HepG2 (cell line): ENCODE data around the gene DIS3L2. TPM values are rescaled to one million over a fixed set of nuclear protein-coding genes. Genes with fewer than 3 reads are reported as not detected.

ENCODE experiments used
- ATAC-seq: fragments of 200-7000 bp; cut with Tn5 transposase; 3 replicates; pipeline ENCODE4 v1.9.1; 2020; ENCODE audit warnings: mild to moderate bottlenecking, moderate library complexity
- BruUV-seq: library from RNA; stranded (reverse); fragments of 400-500 nt; replicated peaks from 2 replicates; lab custom pipeline; 2021; lab: Mats Ljungman, UMichigan
- CTCF ChIA-PET: fragments of 300-600 bp; formaldehyde crosslinking; extraction: SDS; loops from one replicate; lab custom pipeline; 2021; ENCODE audit warnings: low total read pairs, inconsistent platforms, low intra/inter-chr PET ratio; lab: Yijun Ruan, JAX
- POLR2A ChIA-PET: fragments of 350-600 bp; sonication (Branson Sonifier 250); formaldehyde crosslinking; loops from one replicate; lab custom pipeline; 2020; ENCODE audit warnings: antibody characterized with exemption, inconsistent platforms; lab: Yijun Ruan, JAX
- DNase-seq: peaks from one replicate; pipeline ENCODE4 v3.0.0-alpha.2; 2015; ENCODE audit warnings: low spot score
- FAIRE-seq: peaks from 3 replicates; lab custom pipeline; 2011; peaks lifted over from hg19 to GRCh38; lab: Jason Lieb, UNC
- H2AFZ ChIP-seq: one replicate; pipeline ENCODE4 v1.6.1; 2011; ENCODE audit warnings: low read length, inconsistent platforms
- H3K27ac ChIP-seq: fragments of 300-600 bp; 3 replicates; pipeline ENCODE4 v1.8.0; 2011; ENCODE audit warnings: mixed run types, mild to moderate bottlenecking, mixed read lengths, low read length, inconsistent platforms; ENCODE audit not compliant: insufficient read depth; ENCODE audit errors: extremely low read length
- H3K27me3 ChIP-seq, 2 experiments: fragments of 200-600 bp in 1 of 2; 2 replicates in 1 of 2; 3 replicates in 1 of 2; pipeline versions ENCODE4 v1.6.0 to v1.8.0; 2011; ENCODE audit warnings: low read length in 2 of 2, mild to moderate bottlenecking in 2 of 2, moderate library complexity in 2 of 2, inconsistent platforms in 1 of 2; ENCODE audit not compliant: insufficient read depth in 2 of 2, control insufficient read depth in 1 of 2
- H3K36me3 ChIP-seq, 2 experiments: fragments of 200-600 bp in 1 of 2; replicated peaks in 1 of 2; 2 replicates in 1 of 2; 3 replicates in 1 of 2; pipeline versions ENCODE4 v1.5.1 to v1.8.0; 2011; ENCODE audit warnings: low read length in 2 of 2, inconsistent platforms in 1 of 2; ENCODE audit not compliant: insufficient read depth in 2 of 2, control insufficient read depth in 1 of 2
- H3K4me1 ChIP-seq: 2 replicates; pipeline ENCODE4 v1.5.1; 2012; ENCODE audit warnings: low read length, inconsistent platforms; ENCODE audit not compliant: insufficient read depth
- H3K4me2 ChIP-seq: 2 replicates; pipeline ENCODE4 v1.6.0; 2011; ENCODE audit warnings: low read depth, low read length, inconsistent platforms
- H3K4me3 ChIP-seq, 3 experiments: fragments of 200-600 bp in 1 of 3; sonication (generic), shearing (Covaris generic) in 1 of 3; replicated peaks in 1 of 3; 2 replicates each; pipeline ENCODE4 v1.5.1; 2011 to 2016; ENCODE audit warnings: low read length in 3 of 3, inconsistent platforms in 2 of 3, low read depth in 2 of 3, mild to moderate bottlenecking in 2 of 3, control low read depth in 1 of 3, mixed read lengths in 1 of 3; ENCODE audit not compliant: insufficient read depth in 1 of 3
- H3K79me2 ChIP-seq: one replicate; pipeline ENCODE4 v1.6.1; 2011; ENCODE audit warnings: low read length, inconsistent platforms; ENCODE audit not compliant: insufficient read depth
- H3K9ac ChIP-seq: 2 replicates; pipeline ENCODE4 v1.6.0; 2011; ENCODE audit warnings: mild to moderate bottlenecking, low read depth, low read length, inconsistent platforms; ENCODE audit not compliant: insufficient read depth
- H3K9me3 ChIP-seq: 2 replicates; pipeline ENCODE4 v1.5.1; 2012; ENCODE audit warnings: mild to moderate bottlenecking, low read length
- H4K20me1 ChIP-seq: 2 replicates; pipeline ENCODE4 v1.6.0; 2011; ENCODE audit warnings: inconsistent platforms, mild to moderate bottlenecking, low read length, moderate library complexity; ENCODE audit not compliant: insufficient read depth
- CREBL2 ChIP-seq: sonication (generic); formaldehyde crosslinking; IDR thresholded peaks from 2 replicates; pipeline ENCODE4 v1.8.1; 2023; ENCODE audit warnings: missing genetic modification reagents, mild to moderate bottlenecking, borderline replicate concordance
- HDAC1 ChIP-seq: sonication (generic); formaldehyde crosslinking; IDR thresholded peaks from 2 replicates; pipeline ENCODE4 v1.5.1; 2020; ENCODE audit warnings: mild to moderate bottlenecking, missing genetic modification reagents
- IRF1 ChIP-seq: sonication (generic); formaldehyde crosslinking; IDR thresholded peaks from 2 replicates; pipeline ENCODE4 v1.4.0; 2020; ENCODE audit warnings: low read depth, mild to moderate bottlenecking, missing genetic modification reagents
- KDM5A ChIP-seq: fragments of 200-600 bp; sonication (generic); IDR thresholded peaks from 2 replicates; pipeline ENCODE4 v1.7.0; 2018; ENCODE audit warnings: antibody characterized with exemption, mild to moderate bottlenecking, low read length, borderline replicate concordance
- KLF9 ChIP-seq: IDR thresholded peaks from 2 replicates; pipeline ENCODE4 v1.6.1; 2016; ENCODE audit warnings: low read depth
- MYNN ChIP-seq: sonication (generic); formaldehyde crosslinking; IDR thresholded peaks from 2 replicates; pipeline ENCODE4 v1.4.0; 2020; ENCODE audit warnings: mild to moderate bottlenecking, low read depth, missing genetic modification reagents
- NCOA1 ChIP-seq: sonication (generic); formaldehyde crosslinking; IDR thresholded peaks from 2 replicates; pipeline ENCODE4 v1.9.0; 2021; ENCODE audit warnings: missing genetic modification reagents
- POGZ ChIP-seq: sonication (generic); formaldehyde crosslinking; IDR thresholded peaks from 2 replicates; pipeline ENCODE4 v1.4.0; 2020; ENCODE audit warnings: mild to moderate bottlenecking, missing genetic modification reagents
- TBX3 ChIP-seq: fragments of 450-650 bp; IDR thresholded peaks from 2 replicates; pipeline ENCODE4 v1.6.1; 2017; ENCODE audit warnings: antibody characterized with exemption, mild to moderate bottlenecking, inconsistent platforms, borderline replicate concordance
- TEAD2 ChIP-seq: sonication (generic); formaldehyde crosslinking; IDR thresholded peaks from 2 replicates; pipeline ENCODE4 v1.9.0; 2021; ENCODE audit warnings: missing genetic modification reagents
- U2AF2 ChIP-seq: fragments of 200-400 bp; formaldehyde crosslinking; IDR thresholded peaks from 2 replicates; pipeline ENCODE4 v1.6.1; 2017; ENCODE audit warnings: low read depth, mild to moderate bottlenecking, low read length
- YY1 ChIP-seq: IDR thresholded peaks from 2 replicates; pipeline ENCODE4 v1.6.1; 2011; ENCODE audit warnings: low read length, low read depth, moderate library complexity, mild to moderate bottlenecking; ENCODE audit not compliant: insufficient read depth, insufficient replicate concordance
- ZBTB7A ChIP-seq: sonication (generic); formaldehyde crosslinking; IDR thresholded peaks from 2 replicates; pipeline ENCODE4 v1.8.0; 2022; ENCODE audit warnings: mild to moderate bottlenecking, missing genetic modification reagents
- ZNF10 ChIP-seq: sonication (generic); formaldehyde crosslinking; IDR thresholded peaks from 2 replicates; pipeline ENCODE4 v1.4.0; 2020; ENCODE audit warnings: mild to moderate bottlenecking, low read depth, missing genetic modification reagents, borderline replicate concordance
- ZNF33A ChIP-seq: sonication (generic); formaldehyde crosslinking; IDR thresholded peaks from 2 replicates; pipeline ENCODE4 v1.5.1; 2020; ENCODE audit warnings: missing genetic modification reagents, mild to moderate bottlenecking, moderate library complexity, borderline replicate concordance
- ZNF33B ChIP-seq: sonication (generic); formaldehyde crosslinking; IDR thresholded peaks from 2 replicates; pipeline ENCODE4 v1.5.1; 2020; ENCODE audit warnings: mild to moderate bottlenecking, missing genetic modification reagents
- ZNF574 ChIP-seq: sonication (generic); formaldehyde crosslinking; IDR thresholded peaks from 2 replicates; pipeline ENCODE4 v1.4.0; 2020; ENCODE audit warnings: missing genetic modification reagents
- ZNF589 ChIP-seq: sonication (generic); formaldehyde crosslinking; conservative IDR thresholded peaks from 2 replicates; pipeline ENCODE4 v1.8.0; 2022; ENCODE audit warnings: mild to moderate bottlenecking, moderate library complexity, missing genetic modification reagents
- ZNF674 ChIP-seq: sonication (generic); formaldehyde crosslinking; IDR thresholded peaks from 2 replicates; pipeline ENCODE4 v1.5.0; 2020; ENCODE audit warnings: low read depth, mild to moderate bottlenecking, missing genetic modification reagents
- ZNF891 ChIP-seq: sonication (generic); formaldehyde crosslinking; IDR thresholded peaks from 2 replicates; pipeline ENCODE4 v1.5.0; 2020; ENCODE audit warnings: mild to moderate bottlenecking, missing genetic modification reagents
- WGBS: methylation state at CpG from one replicate; pipeline ENCODE4 v1.1.6; 2017; ENCODE audit warnings: low lambda C conversion rate; 5-methylcytosine and 5-hydroxymethylcytosine counted together
- in situ Hi-C: cut with HindIII; loops from 2 replicates; pipeline ENCODE4 v1.10.0; 2017; ENCODE audit warnings: low pct_unique_long_range_greater_than_20kb; ENCODE audit not compliant: extremely low pct_ligation_motif_present
- intact Hi-C: fragments of 100-400 bp; cut with micrococcal nuclease; formaldehyde crosslinking; loops from one replicate; pipeline ENCODE4 v1.10.0; 2022; ENCODE audit not compliant: unreplicated experiment
- polyA plus RNA-seq, 8 experiments: library from polyadenylated mRNA; depleted of rRNA in 3 of 8; stranded (reverse) in 7 of 8; unstranded in 1 of 8; fragments of >200 nt; fragmentation: Illumina TruSeq in 4 of 8; extraction: Trizol in 4 of 8; gene quantifications; 2 replicates each; pipeline versions ENCODE4 v1.2.1 to v1.2.3, GENCODE V29; 2011 to 2016; ENCODE audit warnings: low read depth in 4 of 8, missing spikeins in 1 of 8, mixed read lengths in 1 of 8; ENCODE audit not compliant: insufficient read depth in 1 of 8
- total RNA-seq, 5 experiments: library from RNA; depleted of rRNA; stranded (reverse); fragments of >200 nt; fragmentation: Illumina TruSeq; extraction: Trizol; gene quantifications; 2 replicates each; pipeline ENCODE4 v1.2.3, GENCODE V29; 2016; ENCODE audit warnings: low read depth in 1 of 5

Gene DIS3L2
- total and polyA plus RNA-seq, 2 of the 13 experiments (the other 11 are each of a cell fraction or from before 2014, with no cell fraction given), result 7.0 to 23.9 TPM

- TF ChIP-seq ZBTB7A (no peak), POGZ (CRISPR knock-in tag) (no peak), ZNF674 (CRISPR knock-in tag) (no peak), ZNF33B (CRISPR knock-in tag) (no peak), U2AF2 (no peak), IRF1 (no peak), ZNF33A (CRISPR knock-in tag) (no peak)
These were observed 19.3 kb upstream of the DIS3L2 start (continued) for GRCh38 chr2:231942180-231942579.

GRCh38 chr2:231946241-231946814 is 15.2 kb upstream of the DIS3L2 start:
- FAIRE-seq (no peak), DNase-seq (no peak), ATAC-seq (peak; percentile 77)
- H3K9me3 ChIP-seq, result no peaks in the 10 kb centered on the region
- ChIA-PET POLR2A (interaction anchor here (1.0 kb wide), 1 partner anchor 12 kb away, joined by 3 read pairs; no protein-coding TSS in a partner anchor), CTCF (no interaction called here)
- H2AFZ ChIP-seq, result no peak overlapping the region
- H3K4me1 ChIP-seq, result no peaks in the 10 kb centered on the region
- intact Hi-C loops, result no loop called here
- no peak overlapping the region for H3K4me3 ChIP-seq
- no peak overlapping the region for H3K27ac ChIP-seq
- peaks cover 5 to 28% of the 10 kb centered on the region in 2 experiments for H3K27me3 ChIP-seq
- H3K4me2 ChIP-seq, result no peak overlapping the region
- no peaks in the 10 kb centered on the region for H3K36me3 ChIP-seq
- no peaks in the 10 kb centered on the region for H3K79me2 ChIP-seq
- H4K20me1 ChIP-seq, result no peaks in the 10 kb centered on the region
- 37% methylated on average over 15 of the region's 15 CpGs for WGBS
- H3K9ac ChIP-seq, result no peak overlapping the region
- no TSS peak for BruUV-seq
- in situ Hi-C loops, result no loop called here
- TF ChIP-seq ZNF574 (CRISPR knock-in tag) (no peak), YY1 (no peak), ZNF589 (CRISPR knock-in tag) (no peak), KLF9 (CRISPR knock-in tag) (no peak), TEAD2 (CRISPR knock-in tag) (no peak), NCOA1 (CRISPR knock-in tag) (no peak), HDAC1 (CRISPR knock-in tag) (no peak), TBX3 (no peak), CREBL2 (CRISPR knock-in tag) (no peak), MYNN (CRISPR knock-in tag) (no peak), KDM5A (no peak), ZNF10 (CRISPR knock-in tag) (no peak), ZNF891 (CRISPR knock-in tag) (no peak)
